Measurements from ENCODE around the gene NOM1. TPM values are rescaled to one million over a fixed set of nuclear protein-coding genes. Genes with fewer than 3 reads are reported as not detected.
"Not testable (repeated sequence)": the region's sequence is repeated elsewhere in the genome, so short reads cannot be mapped to it uniquely, and the experiment has no call there.

The NOM1 gene
- total RNA-seq, 3 donors from 2014 or later (not counting 1 experiment from before 2014, with no cell fraction given) = 22.5 to 35.6 (median 34.7) TPM

DNA sequence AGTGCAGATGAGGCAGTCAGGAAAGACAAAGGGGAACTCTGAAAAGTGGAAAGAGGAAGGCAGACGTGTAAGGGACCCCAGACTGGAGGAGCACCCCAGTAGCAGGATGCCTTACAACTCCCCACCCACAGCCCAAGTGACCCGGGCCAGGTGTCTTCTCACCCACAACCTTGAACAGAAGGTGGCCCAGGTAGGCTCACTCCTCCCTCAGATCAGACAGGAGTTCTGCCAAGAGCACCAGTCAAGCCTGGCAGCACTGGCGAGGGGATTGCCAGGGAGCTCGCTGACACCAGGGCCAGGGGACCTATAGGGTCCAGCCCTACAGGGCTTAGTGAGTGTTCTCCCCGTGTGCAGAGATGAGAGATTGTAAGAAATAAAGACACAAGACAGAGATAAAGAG, 29.4 kb upstream of the NOM1 start:
- Mint-ChIP-seq H3K9me3 (no peaks in the 10 kb centered on the region), H3K27ac (no peak overlapping the region), H3K36me3 (no peaks in the 10 kb centered on the region), H3K4me1 (peaks cover 11 to 18% of the 10 kb centered on the region in 2 donors), H3K4me3 (no peak overlapping the region), H3K27me3 (ENCODE audit: low read depth in 2 of 2) (peaks cover 30 to 34% of the 10 kb centered on the region in 2 donors)
- no peak for ATAC-seq
- peaks cover 53% of the 10 kb centered on the region for H3K27me3 ChIP-seq (ENCODE audit: control insufficient read depth, insufficient read depth, low read length)
- H3K4me1 ChIP-seq (ENCODE audit: control insufficient read depth, insufficient read depth, low read length) = peaks cover 24% of the 10 kb centered on the region
- no peak overlapping the region for H3K27ac ChIP-seq (ENCODE audit: low read length)
- no peak overlapping the region for H3K4me3 ChIP-seq (ENCODE audit: low read length)
- intact Hi-C loops (cut with micrococcal nuclease) = no loop called here
- no peak for DNase-seq
- no peak for TF ChIP-seq CTCF (IDR thresholded peaks at IDR 0.05)
- WGBS (ENCODE audit: insufficient coverage) = 63% methylated on average over 5 of the region's 5 CpGs
- H3K9me3 ChIP-seq (ENCODE audit: control insufficient read depth, insufficient read depth, low read length) = no peaks in the 10 kb centered on the region
- H3K36me3 ChIP-seq (ENCODE audit: control insufficient read depth, insufficient read depth, low read length) = no peaks in the 10 kb centered on the region

GRCh38 chr7:156920487-156921373, 28.8 kb upstream of the NOM1 start:
- DNase-seq; intact Hi-C loops (cut with micrococcal nuclease); H3K9me3 Mint-ChIP-seq; ATAC-seq; H3K36me3 ChIP-seq (ENCODE audit: control insufficient read depth, insufficient read depth, low read length); H3K27ac ChIP-seq (ENCODE audit: low read length); H3K4me3 Mint-ChIP-seq; H3K9me3 ChIP-seq (ENCODE audit: control insufficient read depth, insufficient read depth, low read length); H3K36me3 Mint-ChIP-seq; H3K4me3 ChIP-seq (ENCODE audit: low read length); H3K27ac Mint-ChIP-seq: not testable (repeated sequence)
- Mint-ChIP-seq H3K4me1 (peaks cover 11 to 18% of the 10 kb centered on the region in 2 donors), H3K27me3 (ENCODE audit: low read depth in 2 of 2) (peaks cover 28 to 29% of the 10 kb centered on the region in 2 donors)
- Histone ChIP-seq H3K27me3 (ENCODE audit: control insufficient read depth, insufficient read depth, low read length) (peaks cover 48% of the 10 kb centered on the region), H3K4me1 (ENCODE audit: control insufficient read depth, insufficient read depth, low read length) (peaks cover 24% of the 10 kb centered on the region)
- WGBS (ENCODE audit: insufficient coverage) = 88% methylated on average over 20 of the region's 24 CpGs

GRCh38 chr7:156922304-156922703, 27.2 kb upstream of the NOM1 start:
- Histone ChIP-seq H3K27me3 (ENCODE audit: control insufficient read depth, insufficient read depth, low read length) (peaks cover 45% of the 10 kb centered on the region), H3K4me1 (ENCODE audit: control insufficient read depth, insufficient read depth, low read length) (peaks cover 24% of the 10 kb centered on the region)
- H3K27ac ChIP-seq (ENCODE audit: low read length); ATAC-seq; H3K36me3 ChIP-seq (ENCODE audit: control insufficient read depth, insufficient read depth, low read length); H3K9me3 Mint-ChIP-seq; H3K36me3 Mint-ChIP-seq; DNase-seq; H3K9me3 ChIP-seq (ENCODE audit: control insufficient read depth, insufficient read depth, low read length); intact Hi-C loops (cut with micrococcal nuclease); H3K4me3 ChIP-seq (ENCODE audit: low read length): not testable (repeated sequence)
- peaks cover 21 to 28% of the 10 kb centered on the region in 2 donors for H3K27me3 Mint-ChIP-seq (ENCODE audit: low read depth in 2 of 2)
- H3K27ac Mint-ChIP-seq = peak overlapping the region; percentile 84 to 88
- H3K4me3 Mint-ChIP-seq = peak overlapping the region; percentile 67
- peaks cover 11 to 18% of the 10 kb centered on the region in 2 donors for H3K4me1 Mint-ChIP-seq
- WGBS (ENCODE audit: insufficient coverage) = 83% methylated on average over 6 of the region's 6 CpGs

GRCh38 chr7:156925821-156926220, 23.7 kb upstream of the NOM1 start:
- H3K4me3 ChIP-seq (ENCODE audit: low read length); H3K27ac ChIP-seq (ENCODE audit: low read length); intact Hi-C loops (cut with micrococcal nuclease); H3K36me3 Mint-ChIP-seq; H3K27ac Mint-ChIP-seq; H3K9me3 Mint-ChIP-seq; DNase-seq; H3K4me3 Mint-ChIP-seq; H3K9me3 ChIP-seq (ENCODE audit: control insufficient read depth, insufficient read depth, low read length); H3K36me3 ChIP-seq (ENCODE audit: control insufficient read depth, insufficient read depth, low read length); ATAC-seq: not testable (repeated sequence)
- Mint-ChIP-seq H3K27me3 (ENCODE audit: low read depth in 2 of 2) (peaks cover 26 to 46% of the 10 kb centered on the region in 2 donors), H3K4me1 (peaks cover 11 to 18% of the 10 kb centered on the region in 2 donors)
- Histone ChIP-seq H3K4me1 (ENCODE audit: control insufficient read depth, insufficient read depth, low read length) (peaks cover 24% of the 10 kb centered on the region), H3K27me3 (ENCODE audit: control insufficient read depth, insufficient read depth, low read length) (peaks cover 25% of the 10 kb centered on the region)
- 89% methylated on average over 12 of the region's 12 CpGs for WGBS (ENCODE audit: insufficient coverage)
